Measurements from ENCODE around the gene FIGNL1. TPM values are rescaled to one million over a fixed set of nuclear protein-coding genes. Genes with fewer than 3 reads are reported as not detected.

FIGNL1 gene
- total and polyA plus RNA-seq, 2 experiments from 2014 or later = 3.3 to 7.9 TPM

GRCh38 chr7:50428911-50429310 is 21.2 kb downstream of the FIGNL1 start:
- no peak overlapping the region for H3K27ac ChIP-seq
- H3K4me3 ChIP-seq = no peak overlapping the region
- H3K27me3 ChIP-seq = peaks cover 3% of the 10 kb centered on the region
- TF ChIP-seq CTCF (IDR thresholded peaks at IDR 0.05; ENCODE audit: low read depth, low read length) = no peak
- DNase-seq (ENCODE audit: low read depth in 1 of 2, low spot score in 1 of 2) = no peak
- H3K4me1 ChIP-seq (ENCODE audit: low read depth) = no peaks in the 10 kb centered on the region
- no peaks in the 10 kb centered on the region for H3K9me3 ChIP-seq (ENCODE audit: low read depth)
- no peaks in the 10 kb centered on the region for H3K36me3 ChIP-seq

- H3K36me3 ChIP-seq = no peaks in the 10 kb centered on the region
- no peaks in the 10 kb centered on the region for H3K4me1 ChIP-seq (ENCODE audit: low read depth)
- TF ChIP-seq CTCF (IDR thresholded peaks at IDR 0.05; ENCODE audit: low read depth, low read length) = no peak
- H3K9me3 ChIP-seq (ENCODE audit: low read depth) = no peaks in the 10 kb centered on the region
- no peak for DNase-seq (ENCODE audit: low read depth in 1 of 2, low spot score in 1 of 2)
- no peak overlapping the region for H3K4me3 ChIP-seq
- H3K27me3 ChIP-seq = peaks cover 3% of the 10 kb centered on the region
- no peak overlapping the region for H3K27ac ChIP-seq
Measured at GRCh38 chr7:50427518-50427917, 22.6 kb downstream of the FIGNL1 start.

- Histone ChIP-seq H3K27me3 (peaks cover 3% of the 10 kb centered on the region), H3K9me3 (ENCODE audit: low read depth) (no peaks in the 10 kb centered on the region), H3K36me3 (no peaks in the 10 kb centered on the region), H3K27ac (no peak overlapping the region), H3K4me3 (no peak overlapping the region), H3K4me1 (ENCODE audit: low read depth) (no peaks in the 10 kb centered on the region)
- TF ChIP-seq CTCF (IDR thresholded peaks at IDR 0.05; ENCODE audit: low read depth, low read length) = no peak
- no peak for DNase-seq (ENCODE audit: low read depth in 1 of 2, low spot score in 1 of 2)
Measured at GRCh38 chr7:50426280-50427045, 23.7 kb downstream of the FIGNL1 start.

- no peaks in the 10 kb centered on the region for H3K4me1 ChIP-seq (ENCODE audit: low read depth)
- no peaks in the 10 kb centered on the region for H3K9me3 ChIP-seq (ENCODE audit: low read depth)
- H3K27ac ChIP-seq = no peak overlapping the region
- no peak overlapping the region for H3K4me3 ChIP-seq
- no peaks in the 10 kb centered on the region for H3K36me3 ChIP-seq
- DNase-seq (ENCODE audit: low read depth in 1 of 2, low spot score in 1 of 2) = no peak
- no peak for TF ChIP-seq CTCF (IDR thresholded peaks at IDR 0.05; ENCODE audit: low read depth, low read length)
- peaks cover 3% of the 10 kb centered on the region for H3K27me3 ChIP-seq
Measured at GRCh38 chr7:50425318-50425717, 24.8 kb downstream of the FIGNL1 start.

- H3K36me3 ChIP-seq = no peaks in the 10 kb centered on the region
- H3K4me3 ChIP-seq = no peak overlapping the region
- no peak overlapping the region for H3K27ac ChIP-seq
- no peak for DNase-seq (ENCODE audit: low read depth in 1 of 2, low spot score in 1 of 2)
- peaks cover 3% of the 10 kb centered on the region for H3K27me3 ChIP-seq
- H3K4me1 ChIP-seq (ENCODE audit: low read depth) = no peaks in the 10 kb centered on the region
- no peak for TF ChIP-seq CTCF (IDR thresholded peaks at IDR 0.05; ENCODE audit: low read depth, low read length)
- H3K9me3 ChIP-seq (ENCODE audit: low read depth) = no peaks in the 10 kb centered on the region
Measured at GRCh38 chr7:50423860-50424259, 26.3 kb downstream of the FIGNL1 start.
